ENCODE measurements around the gene FXYD4. TPM values are rescaled to one million over a fixed set of nuclear protein-coding genes. Genes with fewer than 3 reads are reported as not detected.
A peak's percentile ranks its signal among the peaks of the same experiment; 100 is the strongest.

Gene FXYD4
- total RNA-seq, 4 donors from 2014 or later = not detected

GRCh38 chr10:43399320-43400310, 28.2 kb downstream of the FXYD4 start:
- Histone ChIP-seq H3K27ac (peak overlapping the region; percentile 98 to 100 (median 100)), H3K36me3 (no peaks in the 10 kb centered on the region), H3K4me1 (peaks cover 3 to 76% (median 33%) of the 10 kb centered on the region in 4 donors), H3K9me3 (no peaks in the 10 kb centered on the region), H3K27me3 (no peaks in the 10 kb centered on the region), H3K4me3 (peak overlapping the region in 2 of 4 donors; percentile 87 to 92)
- TF ChIP-seq, protein P1, sequence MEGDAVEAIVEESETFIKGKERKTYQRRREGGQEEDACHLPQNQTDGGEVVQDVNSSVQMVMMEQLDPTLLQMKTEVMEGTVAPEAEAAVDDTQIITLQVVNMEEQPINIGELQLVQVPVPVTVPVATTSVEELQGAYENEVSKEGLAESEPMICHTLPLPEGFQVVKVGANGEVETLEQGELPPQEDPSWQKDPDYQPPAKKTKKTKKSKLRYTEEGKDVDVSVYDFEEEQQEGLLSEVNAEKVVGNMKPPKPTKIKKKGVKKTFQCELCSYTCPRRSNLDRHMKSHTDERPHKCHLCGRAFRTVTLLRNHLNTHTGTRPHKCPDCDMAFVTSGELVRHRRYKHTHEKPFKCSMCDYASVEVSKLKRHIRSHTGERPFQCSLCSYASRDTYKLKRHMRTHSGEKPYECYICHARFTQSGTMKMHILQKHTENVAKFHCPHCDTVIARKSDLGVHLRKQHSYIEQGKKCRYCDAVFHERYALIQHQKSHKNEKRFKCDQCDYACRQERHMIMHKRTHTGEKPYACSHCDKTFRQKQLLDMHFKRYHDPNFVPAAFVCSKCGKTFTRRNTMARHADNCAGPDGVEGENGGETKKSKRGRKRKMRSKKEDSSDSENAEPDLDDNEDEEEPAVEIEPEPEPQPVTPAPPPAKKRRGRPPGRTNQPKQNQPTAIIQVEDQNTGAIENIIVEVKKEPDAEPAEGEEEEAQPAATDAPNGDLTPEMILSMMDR (IDR thresholded peaks at IDR 0.05) = no peak
- peak in 1 of 2 donors; percentile 56 for TF ChIP-seq POLR2A (IDR thresholded peaks at IDR 0.05)
- peak in 1 of 3 donors; percentile 68 for DNase-seq

- DNase-seq = peak in 1 of 3 donors; percentile 35
- peaks cover 3 to 86% (median 38%) of the 10 kb centered on the region in 4 donors for H3K4me1 ChIP-seq
- TF ChIP-seq, protein P1 (IDR thresholded peaks at IDR 0.05) = no peak
- TF ChIP-seq POLR2A (IDR thresholded peaks at IDR 0.05) = no peak
- H3K4me3 ChIP-seq = no peak overlapping the region
- no peaks in the 10 kb centered on the region for H3K9me3 ChIP-seq
- H3K27me3 ChIP-seq = no peaks in the 10 kb centered on the region
- no peaks in the 10 kb centered on the region for H3K36me3 ChIP-seq
- H3K27ac ChIP-seq = peak overlapping the region in 1 of 4 donors; percentile 6
These were observed 30.2 kb downstream of the FXYD4 start for GRCh38 chr10:43401627-43402026.

DNA sequence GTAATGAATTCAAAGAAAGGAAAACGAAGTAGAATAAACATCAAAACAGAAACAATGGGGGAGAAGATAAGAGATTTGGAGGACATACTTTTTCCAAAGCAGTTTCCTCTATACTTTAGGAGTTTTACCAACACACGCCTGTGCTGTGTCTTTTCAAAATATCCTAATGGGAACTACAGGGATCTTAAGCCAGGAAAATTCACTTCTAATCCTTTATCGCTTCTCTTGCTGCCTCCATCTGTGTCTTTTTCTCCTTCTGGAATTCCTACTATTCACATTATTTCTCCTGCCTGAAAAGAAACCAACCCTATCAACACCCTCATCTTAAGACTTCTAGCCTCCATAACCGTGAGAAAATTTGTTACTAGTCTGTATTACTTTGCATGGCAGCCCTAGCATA, 30.7 kb downstream of the FXYD4 start:
- H3K4me3 ChIP-seq = no peak overlapping the region
- DNase-seq = no peak
- H3K27ac ChIP-seq = peak overlapping the region in 1 of 4 donors; percentile 22
- H3K4me1 ChIP-seq = peaks cover 3 to 86% (median 38%) of the 10 kb centered on the region in 4 donors
- H3K27me3 ChIP-seq = no peaks in the 10 kb centered on the region
- TF ChIP-seq POLR2A (IDR thresholded peaks at IDR 0.05) = no peak
- TF ChIP-seq, protein P1 (IDR thresholded peaks at IDR 0.05) = no peak
- H3K36me3 ChIP-seq = no peaks in the 10 kb centered on the region
- H3K9me3 ChIP-seq = no peaks in the 10 kb centered on the region

GRCh38 chr10:43402880-43403452, 31.5 kb downstream of the FXYD4 start:
- no peaks in the 10 kb centered on the region for H3K9me3 ChIP-seq
- no peak overlapping the region for H3K4me3 ChIP-seq
- H3K36me3 ChIP-seq = no peaks in the 10 kb centered on the region
- DNase-seq = peak in 1 of 3 donors; percentile 72
- peaks cover 3 to 80% (median 37%) of the 10 kb centered on the region in 4 donors for H3K4me1 ChIP-seq
- H3K27ac ChIP-seq = peak overlapping the region in 2 of 4 donors; percentile 46 to 73
- TF ChIP-seq, protein P1 (IDR thresholded peaks at IDR 0.05) = no peak
- no peak for TF ChIP-seq POLR2A (IDR thresholded peaks at IDR 0.05)
- no peaks in the 10 kb centered on the region for H3K27me3 ChIP-seq

DNA sequence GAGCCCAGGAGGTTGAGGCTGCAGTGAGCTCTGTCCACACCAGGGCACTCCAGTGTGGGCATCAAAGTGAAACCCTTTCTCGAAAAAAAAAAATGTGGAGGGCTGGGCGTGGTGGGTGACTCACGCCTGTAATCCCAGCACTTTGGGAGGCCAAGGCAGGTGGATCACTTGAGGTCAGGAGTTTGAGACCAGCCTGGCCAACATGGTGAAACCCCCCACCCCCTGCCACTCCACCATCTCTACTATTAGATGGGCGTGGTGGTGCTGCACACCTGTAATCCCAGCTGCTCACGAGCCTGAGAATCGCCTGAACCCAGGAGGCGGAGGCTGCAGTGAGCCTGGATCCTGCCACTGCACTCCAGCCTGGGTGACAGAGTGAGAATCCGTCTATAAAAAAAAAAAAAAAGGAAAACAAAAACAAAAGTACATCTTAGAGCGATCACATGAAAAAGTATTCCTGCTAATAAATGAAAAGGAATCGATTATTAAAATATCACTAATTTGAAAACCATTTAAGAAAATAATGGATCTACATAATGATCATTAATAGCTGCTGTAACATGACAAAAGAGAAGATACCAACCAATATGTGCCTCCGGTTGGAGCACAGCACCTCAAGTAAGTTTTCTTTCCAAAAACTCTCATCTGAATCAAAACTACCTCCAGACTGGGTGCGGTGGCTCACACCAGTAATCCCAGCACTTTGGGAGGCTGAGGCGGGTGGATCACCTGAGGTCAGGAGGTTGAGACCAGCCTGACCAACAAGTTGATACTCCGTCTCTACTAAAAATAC, 32.7 kb downstream of the FXYD4 start:
- peak overlapping the region in 3 of 4 donors; percentile 22 to 25 (median 23) for H3K4me3 ChIP-seq
- H3K27ac ChIP-seq = peak overlapping the region; percentile 34 to 99 (median 66)
- TF ChIP-seq, protein P1 (IDR thresholded peaks at IDR 0.05) = peak in 1 of 6 experiments; percentile 20
- TF ChIP-seq POLR2A (IDR thresholded peaks at IDR 0.05) = peak in 1 of 2 donors; percentile 13

More for the DNA sequence above, 32.7 kb downstream of the FXYD4 start:
- peaks cover 3 to 69% (median 33%) of the 10 kb centered on the region in 4 donors for H3K4me1 ChIP-seq
- no peaks in the 10 kb centered on the region for H3K36me3 ChIP-seq
- H3K9me3 ChIP-seq = no peaks in the 10 kb centered on the region
- no peaks in the 10 kb centered on the region for H3K27me3 ChIP-seq
- peak in 1 of 3 donors; percentile 14 for DNase-seq
